ENCODE measurements around the gene SCMH1.

The SCMH1 gene

DNA sequence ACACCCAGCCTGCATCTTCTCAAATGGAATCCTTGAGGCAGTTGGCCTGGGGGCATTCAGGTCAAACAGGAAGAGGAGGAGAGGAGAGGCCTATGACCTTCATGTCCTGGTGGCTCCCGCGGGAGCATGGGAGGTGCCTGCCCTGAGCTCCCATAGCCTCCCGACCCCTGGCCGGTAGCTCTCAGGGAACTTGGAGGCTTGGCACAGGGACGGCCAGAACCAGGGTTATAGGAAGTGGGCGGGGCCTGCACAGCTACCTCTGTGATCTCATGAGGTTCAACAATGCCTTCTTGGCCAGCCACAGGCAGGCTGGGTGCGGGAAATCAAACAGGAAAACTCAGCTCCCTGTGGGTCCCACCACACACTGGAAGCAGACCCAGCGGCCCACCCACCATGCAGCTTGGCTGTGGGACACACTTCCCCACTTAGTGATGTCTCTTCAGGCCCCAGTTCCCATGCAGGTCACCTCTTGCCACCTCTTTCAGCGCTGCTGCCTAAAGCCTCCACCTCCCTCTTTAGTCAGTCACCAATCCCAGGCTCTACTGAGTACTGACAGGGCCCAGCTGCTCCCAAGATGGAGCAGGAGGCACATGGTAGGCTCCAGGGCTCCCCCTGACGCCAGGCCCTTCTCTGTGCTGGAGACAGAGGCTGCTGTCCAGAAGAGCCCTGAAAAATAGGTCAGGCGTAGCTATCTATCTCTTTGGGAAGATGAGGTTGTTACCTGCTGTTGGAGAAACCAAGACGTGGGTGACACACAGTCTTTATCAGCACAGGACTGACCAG, 220.4 kb downstream of the SCMH1 start, which contains the start of gene SLFNL1:
Gene SLFNL1, minus strand, starts transcription at position 200 of the 783 bp plus-strand sequence. CDS start 1,065 bp downstream, outside the sequence.
- DNase-seq, result no peak

DNA sequence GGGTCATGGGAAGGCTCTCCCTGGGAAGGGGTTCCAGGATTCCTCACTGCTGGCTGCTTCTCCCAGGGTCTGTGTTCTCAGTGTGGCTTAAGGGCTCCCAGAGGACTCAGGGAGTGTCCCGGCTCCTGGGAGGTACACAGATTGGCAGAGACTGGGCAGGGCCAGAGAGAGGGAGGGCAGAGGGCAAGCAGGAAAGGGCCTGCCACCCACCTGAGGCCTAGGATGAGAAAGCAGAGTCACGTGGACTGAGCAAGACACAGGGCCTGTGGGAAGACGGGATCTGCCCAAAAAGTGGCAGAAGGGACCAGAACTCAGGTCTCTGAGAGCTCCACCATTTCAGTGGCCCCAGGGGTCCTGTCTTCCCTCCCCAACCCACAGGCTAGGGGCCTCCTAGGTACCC, 221.5 kb downstream of the SCMH1 start:
- DNase-seq, result no peak

DNA sequence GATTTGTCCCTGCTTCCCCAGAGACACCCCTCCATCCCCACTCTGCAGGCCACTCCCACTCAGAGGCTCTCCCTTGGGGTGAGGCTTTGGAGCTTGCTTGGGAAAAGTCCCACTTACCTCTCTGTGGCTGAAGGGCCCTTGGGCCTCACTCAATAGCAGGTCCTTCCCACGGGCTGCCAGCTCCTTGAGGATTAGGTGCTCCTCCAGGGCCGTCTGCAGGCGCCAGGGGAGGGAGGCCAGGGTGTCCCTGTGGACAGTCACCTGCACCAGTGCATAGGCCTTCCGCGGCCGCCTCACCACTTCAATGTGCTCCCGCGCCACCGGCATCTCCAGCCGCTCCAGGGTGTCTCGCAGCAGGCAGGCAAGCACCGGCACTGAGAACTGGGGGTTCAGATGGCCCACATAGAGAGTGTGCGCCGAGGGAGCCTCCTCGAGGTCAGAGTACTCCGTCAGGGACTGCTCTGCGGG, 222.0 kb downstream of the SCMH1 start:
- DNase-seq, result no peak

DNA sequence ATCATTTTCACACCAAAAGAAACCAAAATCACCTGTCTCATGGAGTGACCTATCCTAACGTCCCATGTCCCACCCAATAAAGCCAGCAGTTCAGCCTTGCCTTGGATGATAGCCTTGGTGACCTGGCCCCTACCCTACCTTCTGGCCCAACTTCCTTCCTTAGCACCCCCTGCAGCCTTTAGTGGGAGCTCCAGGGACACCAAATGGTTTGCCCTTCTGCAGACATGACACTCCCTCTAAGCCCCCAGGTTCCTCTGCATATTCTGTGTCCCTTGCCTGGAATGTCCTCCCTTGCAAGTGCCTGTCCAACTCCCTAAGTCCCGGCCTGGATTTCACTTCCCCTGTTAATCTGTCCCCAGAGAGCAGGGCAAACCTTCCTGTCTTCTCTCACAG, 222.8 kb downstream of the SCMH1 start:
- DNase-seq, result no peak

DNA sequence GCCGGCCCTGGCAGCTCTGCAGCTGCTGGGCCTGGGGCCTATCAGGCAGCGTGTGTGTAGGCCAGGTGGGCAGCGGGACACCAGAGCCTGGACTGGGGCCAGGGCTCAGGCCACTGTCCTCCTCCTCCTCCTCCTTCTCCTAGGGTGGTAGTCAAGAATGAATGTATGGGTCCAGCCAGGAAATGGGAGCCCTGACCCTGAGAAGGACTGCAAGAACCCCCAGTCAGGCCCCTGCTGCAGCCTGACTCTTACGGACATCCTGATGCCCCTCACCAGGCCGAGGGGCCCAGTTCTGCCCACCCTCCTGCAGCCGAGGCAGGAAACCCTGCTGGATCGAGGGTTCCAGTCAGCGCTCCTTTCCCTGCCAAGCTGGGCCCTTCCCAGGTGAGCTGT, 224.1 kb downstream of the SCMH1 start:
- no peak for DNase-seq

DNA sequence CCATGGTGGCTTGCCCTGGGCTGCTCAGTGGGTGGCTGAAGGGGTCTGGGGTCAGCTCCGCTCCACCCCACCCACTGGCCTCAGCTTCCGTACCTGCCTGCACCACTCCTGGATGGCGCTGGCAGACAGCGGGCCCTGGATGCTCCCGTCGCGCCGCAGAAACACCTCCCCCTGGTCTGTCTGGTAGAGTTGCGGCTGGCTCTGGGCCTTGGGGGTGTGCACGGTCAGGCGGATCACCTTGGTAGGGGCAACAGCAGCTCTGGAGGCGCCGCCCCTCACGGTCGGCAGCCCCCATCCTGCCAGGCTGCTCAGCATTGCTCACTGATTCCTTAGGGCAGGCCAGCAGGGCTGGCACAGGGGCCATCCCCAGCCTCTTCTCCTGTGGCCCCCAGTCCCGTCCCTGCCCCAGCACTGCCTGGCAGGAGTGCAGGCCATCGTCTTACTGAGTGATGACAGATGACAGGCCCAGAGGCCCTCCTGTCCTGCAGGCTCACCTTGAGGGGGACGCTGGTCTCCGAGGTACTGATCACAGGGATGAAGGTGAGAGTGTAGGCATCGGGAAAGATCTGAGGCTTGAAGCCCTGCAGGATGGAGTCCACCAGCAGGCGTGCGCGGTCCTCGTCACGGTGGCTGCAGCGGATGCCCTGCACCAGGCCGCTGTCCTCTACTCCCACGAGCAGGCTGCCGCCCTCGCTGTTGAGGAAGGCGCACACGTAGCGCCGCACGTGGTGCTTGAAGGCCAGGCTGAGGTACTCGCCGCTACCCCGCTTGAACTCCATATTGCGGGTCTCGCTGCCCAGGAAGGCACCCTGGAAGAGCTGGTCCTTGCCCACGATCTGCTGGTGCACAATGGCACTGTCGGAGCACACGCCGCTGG, 224.7 kb downstream of the SCMH1 start:
- DNase-seq, result no peak

DNA sequence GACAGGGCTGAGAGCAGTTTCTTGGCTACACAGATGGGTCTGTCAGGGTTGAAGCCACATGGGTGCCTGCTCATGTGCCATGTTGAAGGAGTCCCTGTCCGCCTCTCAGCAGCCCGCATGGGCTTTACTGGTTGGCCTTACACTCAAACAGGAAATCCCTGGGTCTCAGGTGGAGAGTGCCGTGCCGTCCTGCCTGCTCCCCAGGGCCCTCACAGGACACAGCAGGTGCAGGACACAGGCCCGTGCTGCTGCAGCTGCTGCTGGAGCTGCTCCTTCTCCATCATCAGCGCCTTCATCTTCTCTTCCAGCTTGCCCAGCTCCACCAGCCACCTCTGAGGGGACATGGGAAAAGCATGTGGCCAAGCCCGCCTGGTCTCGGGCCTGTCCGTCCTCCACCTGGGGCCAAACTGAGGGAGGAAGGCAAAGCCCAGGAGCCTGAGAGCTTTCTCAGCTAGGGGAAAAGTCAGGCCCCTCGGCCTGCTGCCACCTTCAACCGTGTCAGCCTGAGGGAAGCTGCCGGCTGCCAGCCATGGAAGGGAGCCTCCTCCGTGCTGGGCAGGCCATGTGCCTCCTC, 226.1 kb downstream of the SCMH1 start:
- no peak for DNase-seq

DNA sequence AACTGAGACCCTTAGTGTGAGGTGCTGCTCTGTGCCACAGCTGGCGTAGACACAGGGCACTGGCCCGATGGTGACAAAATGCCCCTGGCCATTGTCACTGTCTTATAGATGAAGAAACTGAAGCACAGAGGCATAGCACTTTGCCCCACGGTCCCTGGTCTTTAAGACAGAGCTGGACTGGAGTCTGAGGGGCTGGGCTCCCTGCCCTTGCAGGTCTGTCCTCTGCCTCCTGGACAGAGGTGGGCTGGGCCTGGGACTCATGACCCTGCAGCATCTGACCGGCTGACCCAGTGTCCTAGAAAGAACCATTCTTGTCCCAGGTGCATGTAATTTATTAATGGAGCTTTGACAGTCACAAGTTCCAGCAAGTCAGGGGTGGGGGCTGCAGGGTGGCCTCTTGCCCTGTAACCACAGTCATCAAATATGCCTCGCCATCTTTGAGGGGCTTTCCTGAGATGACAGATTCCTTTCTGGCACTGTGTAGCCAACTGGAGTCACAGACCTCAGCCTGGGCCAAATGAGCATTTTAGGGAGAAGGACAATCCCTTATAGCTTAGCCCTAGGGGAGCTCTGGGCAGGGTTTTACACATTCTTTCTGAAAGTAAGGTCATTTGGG, 226.7 kb downstream of the SCMH1 start:
- no peak for DNase-seq

DNA sequence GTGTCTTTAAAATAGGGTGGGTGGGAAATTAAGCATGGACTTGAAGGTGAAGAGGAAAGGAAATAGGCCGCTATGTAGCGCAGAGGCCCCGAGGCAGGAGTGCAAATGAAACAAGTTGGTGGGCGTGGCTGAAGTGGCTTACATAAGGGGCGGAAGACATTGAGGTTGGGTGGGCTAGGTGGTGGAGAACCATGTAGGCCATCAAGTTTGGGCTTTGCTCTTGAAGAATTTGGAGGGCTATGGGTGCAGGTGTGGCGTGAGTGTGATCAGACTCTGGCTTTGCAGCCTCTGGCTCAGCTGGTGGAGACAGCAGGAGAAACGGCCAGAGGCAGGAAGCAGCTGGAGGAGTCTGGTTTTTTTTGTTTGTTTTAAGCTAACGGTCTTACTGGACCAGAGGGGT, 227.2 kb downstream of the SCMH1 start:
- DNase-seq, result no peak

DNA sequence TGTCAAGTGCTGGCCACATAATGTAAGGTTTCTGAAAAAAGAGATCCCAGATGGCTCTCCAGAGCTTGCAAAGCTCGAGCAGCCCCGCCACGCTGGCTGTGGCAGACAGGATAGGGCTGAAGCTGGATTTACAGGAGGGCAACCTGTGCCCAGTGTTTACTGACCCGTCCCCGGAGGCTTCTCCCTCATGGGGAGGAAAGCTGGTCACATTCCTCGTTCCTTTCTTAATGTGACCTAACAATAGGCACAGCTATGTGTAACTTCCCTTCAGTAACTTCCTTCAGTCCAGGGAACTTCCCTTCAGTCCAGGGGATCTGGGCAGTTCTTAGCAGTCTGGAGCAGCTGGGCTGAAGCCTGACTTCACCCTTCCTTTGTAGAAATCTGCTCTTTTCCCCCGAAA, 228.3 kb downstream of the SCMH1 start:
- no peak for DNase-seq

DNA sequence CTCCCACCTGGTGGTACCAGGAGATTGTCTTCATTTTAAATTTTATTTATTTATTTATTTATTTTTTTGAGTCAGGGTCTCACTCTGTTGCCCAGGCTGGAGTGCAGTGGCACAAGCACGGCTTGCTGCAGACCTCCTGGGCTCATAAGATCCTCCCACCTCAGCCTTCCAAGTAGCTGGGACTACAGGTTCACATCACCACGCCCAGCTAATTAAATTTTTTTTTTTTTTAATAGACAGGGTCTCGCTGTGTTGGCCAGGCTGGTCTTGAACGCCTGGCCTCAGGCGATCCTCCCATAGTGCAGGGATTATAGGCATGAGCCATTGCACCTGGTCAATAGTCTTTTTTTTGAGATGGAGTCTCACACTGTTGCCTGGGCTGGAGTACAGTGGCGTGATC, 229.1 kb downstream of the SCMH1 start:
- no peak for DNase-seq

DNA sequence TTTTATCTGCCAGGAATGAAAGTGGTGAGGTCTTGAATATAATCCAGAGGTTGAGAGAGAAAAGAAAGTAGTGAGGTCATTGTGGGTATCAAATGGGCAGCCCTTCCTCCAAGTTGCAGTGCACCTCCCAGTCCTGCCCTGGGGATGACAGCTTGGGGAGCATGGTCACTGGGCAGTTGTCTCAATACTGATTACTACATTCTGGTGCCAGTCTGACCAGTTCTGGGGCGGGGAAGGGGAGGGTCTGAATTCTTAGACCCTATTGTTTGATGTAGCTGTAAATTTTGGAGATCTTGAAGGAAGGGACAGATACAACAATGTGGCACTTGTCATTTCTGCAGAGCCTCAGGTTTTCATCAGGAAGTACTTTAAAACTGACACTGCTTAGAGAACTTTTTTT, 231.8 kb downstream of the SCMH1 start:
- DNase-seq, result no peak

DNA sequence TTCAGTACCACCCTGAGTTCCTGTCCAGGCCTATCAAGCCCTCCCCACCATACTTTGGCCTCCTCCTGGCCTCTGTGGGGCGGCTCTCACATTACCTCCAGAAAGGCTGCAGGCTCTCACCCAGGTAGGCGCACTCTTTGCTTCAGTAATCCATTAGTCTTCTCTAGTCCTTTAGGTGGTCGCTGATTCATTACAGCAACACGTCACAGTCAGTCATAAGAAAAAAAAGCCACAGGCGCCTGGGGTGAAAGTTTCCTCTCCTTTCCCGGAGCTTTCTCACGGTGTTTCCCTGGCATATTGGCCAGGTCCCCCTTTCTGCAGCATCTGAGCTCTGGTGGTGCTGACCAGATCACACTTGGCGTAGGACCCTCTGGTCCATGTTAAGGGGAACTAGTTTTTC, 232.6 kb downstream of the SCMH1 start:
- no peak for DNase-seq

DNA sequence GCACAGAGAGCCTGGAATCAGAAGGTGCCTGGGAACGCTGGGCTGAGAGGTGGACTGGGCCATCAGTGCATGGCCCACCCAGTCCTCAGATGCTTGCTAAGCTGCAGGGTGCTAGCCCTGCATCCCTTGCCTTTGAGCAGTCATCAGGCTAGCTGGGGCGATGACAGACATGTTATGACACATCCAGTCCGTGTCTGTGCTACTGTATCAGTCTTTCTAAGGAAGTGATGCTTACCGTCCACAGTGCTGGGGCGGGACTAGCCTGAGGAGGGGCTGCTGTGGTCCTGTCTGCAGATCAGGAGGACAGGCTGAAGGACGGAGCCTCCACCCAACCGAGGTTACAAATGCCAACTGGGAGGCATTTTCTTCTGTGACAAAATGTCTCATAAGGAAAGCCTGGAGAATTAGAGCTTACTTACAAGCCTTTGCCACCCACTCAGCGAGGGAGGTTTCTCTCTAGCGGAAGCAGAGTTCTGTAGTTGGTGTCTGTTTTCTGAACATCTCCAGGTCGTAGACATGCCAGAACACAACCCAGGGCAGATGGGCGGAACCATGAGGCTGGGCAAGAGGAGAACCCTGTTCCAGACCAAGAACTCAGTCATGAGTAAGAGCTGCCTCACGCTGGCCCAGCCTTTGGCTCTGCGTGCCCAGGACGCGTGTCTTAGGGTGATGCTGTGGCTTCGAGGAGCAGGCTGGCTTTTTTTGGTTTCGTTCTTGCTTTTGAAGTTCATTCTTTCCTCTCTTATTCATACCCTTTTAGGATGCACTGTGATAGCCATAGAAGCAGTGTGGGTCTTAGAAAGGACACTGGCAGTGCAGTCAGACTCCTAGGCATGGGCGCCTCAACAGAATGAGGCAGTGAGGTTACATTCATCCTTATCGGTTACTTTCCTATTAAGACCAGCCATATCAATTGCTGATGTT, 234.9 kb downstream of the SCMH1 start:
- DNase-seq, result no peak

DNA sequence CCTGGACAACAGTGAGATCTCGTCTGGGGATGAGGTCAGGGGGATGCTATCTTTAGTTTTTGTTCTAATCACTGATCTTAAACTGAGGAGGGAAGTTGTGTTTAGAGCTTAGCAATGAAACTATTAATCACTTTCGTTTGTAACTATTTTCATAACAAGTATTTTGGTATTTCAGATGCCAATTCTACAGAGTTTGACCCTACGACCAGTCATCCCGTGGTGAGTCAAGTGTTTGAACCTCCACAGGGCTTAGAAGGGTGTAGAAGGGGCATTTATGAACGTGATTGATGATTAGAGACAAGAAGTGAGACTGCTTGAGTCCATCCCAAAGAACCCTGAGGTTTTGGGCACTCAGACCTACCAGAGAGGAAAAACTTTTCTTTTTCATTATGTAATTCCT, 236.2 kb downstream of the SCMH1 start:
- no peak for DNase-seq

DNA sequence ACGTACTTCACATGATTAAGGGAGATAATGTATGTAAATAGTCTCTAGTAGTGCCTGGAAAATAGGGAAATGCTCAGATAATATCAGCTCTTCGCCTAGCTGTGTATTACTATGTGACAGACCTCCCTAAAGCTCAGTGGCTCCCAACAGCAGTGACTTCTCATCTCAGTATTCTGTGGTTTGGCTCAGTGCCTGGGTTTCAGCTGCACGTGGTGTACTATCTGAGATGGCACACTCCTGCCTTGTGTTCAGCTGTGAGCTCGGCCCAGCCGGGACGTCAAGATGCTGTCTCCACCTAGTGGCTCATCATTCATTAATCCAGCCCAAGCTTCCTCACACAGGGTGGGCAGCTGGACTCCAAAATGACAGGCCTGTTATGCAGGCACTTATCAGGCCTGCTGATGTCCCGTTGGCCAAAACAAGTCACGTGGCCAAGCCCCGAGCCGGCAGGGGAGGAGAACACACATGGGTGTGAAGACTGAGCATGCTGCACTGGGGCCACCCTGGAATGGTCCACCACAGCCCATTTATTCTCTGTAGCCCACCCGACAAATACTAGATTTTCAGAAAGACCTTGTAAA, 238.4 kb downstream of the SCMH1 start:
- DNase-seq, result peak; percentile 85

DNA sequence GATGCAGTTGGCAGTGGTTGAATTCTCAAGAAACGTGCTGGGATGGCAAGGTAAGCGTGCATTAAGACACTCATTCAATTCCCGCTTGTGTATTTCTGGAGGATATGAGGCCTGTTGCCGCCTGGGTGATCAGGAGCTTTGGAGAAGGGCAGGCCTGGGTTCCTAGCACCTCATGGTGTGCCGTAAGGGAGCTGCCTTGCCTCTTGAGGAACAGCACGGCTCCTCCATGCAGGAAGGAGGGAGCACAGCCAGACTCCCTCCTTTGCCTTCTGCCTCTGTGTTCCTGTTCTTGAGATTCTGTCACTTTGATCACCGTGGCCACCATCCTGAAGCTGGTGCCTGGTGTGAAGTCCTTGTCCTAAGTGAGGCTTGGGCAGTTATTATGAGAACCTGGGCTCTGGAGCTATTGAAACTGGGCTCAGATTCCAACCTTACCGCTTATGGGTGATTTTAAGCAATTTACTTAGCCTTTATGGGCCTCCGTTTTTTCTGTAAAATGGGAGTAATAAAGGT, 238.9 kb downstream of the SCMH1 start:
- no peak for DNase-seq

DNA sequence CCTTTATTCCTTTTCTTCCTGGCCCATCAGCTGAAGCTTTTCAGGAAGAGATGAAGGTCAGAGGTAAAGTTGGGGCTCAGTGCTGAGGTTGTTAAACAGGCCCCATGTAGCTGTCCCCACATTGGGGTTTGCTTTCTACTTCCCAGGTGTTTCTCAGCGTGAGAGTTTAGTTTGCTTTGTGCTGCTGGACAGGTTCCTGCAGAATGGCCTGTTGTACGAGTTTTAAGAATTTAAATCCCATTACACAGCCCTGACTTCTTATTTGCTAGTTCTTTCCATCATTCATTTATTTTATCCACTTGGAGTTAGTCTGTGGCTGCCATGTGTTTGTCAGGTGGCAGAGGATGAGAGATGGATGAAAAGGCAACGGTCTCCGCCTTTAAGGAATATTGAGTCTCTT, 243.4 kb downstream of the SCMH1 start:
- DNase-seq, result no peak

DNA sequence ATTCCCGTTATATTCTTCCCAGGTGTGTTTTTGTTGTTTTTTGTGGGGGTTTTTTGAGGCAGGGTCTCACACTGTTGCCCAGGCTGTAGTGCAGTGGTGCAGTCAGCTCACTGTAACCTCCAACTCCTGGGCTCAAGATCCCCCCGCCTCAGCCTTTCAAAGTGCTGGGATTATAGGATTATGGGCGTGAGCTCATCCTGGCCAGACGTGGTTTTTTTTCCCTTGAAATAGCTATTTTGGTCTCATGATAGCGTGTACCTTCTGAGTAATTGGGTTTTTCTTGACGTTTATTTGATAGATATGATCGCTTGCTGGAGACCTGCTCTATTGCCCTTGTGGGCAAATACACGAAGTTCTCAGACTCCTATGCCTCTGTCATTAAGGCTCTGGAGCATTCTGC, 245.0 kb downstream of the SCMH1 start:
- DNase-seq, result no peak

DNA sequence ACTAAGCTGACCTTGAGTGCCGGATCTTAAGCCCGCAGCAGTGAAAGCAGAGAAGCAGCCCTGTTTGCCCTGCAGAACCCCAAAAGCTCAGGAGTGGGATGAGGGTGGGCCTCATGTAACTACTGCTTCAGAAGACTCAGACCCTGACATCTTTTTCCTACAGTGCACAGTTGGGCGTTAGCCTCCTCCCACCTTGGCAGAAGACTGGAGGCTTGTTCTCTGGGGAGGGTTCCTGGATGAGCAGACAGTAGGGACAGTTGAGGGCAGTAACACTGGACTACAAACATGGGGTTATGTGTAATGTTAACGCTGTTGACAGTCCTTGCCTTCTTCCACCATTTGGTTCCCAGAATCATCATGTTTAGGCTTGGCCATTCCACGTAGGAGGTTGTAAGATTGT, 253.0 kb downstream of the SCMH1 start:
- DNase-seq, result no peak

DNA sequence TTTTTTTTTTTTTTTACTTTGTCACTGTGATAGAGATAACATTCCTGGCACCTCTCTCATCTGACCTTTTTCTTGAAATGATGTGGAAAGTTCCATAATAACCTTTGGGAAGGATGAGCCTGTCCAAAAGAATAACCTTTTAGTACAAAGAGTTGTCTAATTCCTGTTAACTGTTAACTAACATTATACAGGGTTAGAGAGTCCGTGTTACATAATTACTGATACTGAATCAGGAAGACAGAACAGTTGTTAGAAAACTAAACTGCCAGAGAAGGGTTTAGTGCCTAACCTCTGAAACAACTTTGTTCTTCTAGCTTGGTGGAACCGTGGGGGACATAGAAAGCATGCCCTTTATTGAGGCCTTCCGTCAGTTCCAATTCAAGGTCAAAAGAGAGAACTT, 253.8 kb downstream of the SCMH1 start:
- no peak for DNase-seq

All from activated CD8-positive, alpha-beta memory T cell treated with anti-CD3 and anti-CD28 coated beads, Interleukin-2, amount 50 U/mL, for 4 hours (primary cell).